Fibroblast of skin of right biceps (primary cell): ENCODE measurements around the gene TMEM273.
A peak's percentile ranks its signal among the peaks of the same experiment; 100 is the strongest.

ENCODE experiments used
- DNase-seq: peaks from one replicate; pipeline ENCODE4 v3.0.0-alpha.2; 2013

The TMEM273 gene, protein sequence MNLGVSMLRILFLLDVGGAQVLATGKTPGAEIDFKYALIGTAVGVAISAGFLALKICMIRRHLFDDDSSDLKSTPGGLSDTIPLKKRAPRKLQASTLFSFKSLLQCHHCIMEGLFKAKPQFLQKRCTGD

DNA sequence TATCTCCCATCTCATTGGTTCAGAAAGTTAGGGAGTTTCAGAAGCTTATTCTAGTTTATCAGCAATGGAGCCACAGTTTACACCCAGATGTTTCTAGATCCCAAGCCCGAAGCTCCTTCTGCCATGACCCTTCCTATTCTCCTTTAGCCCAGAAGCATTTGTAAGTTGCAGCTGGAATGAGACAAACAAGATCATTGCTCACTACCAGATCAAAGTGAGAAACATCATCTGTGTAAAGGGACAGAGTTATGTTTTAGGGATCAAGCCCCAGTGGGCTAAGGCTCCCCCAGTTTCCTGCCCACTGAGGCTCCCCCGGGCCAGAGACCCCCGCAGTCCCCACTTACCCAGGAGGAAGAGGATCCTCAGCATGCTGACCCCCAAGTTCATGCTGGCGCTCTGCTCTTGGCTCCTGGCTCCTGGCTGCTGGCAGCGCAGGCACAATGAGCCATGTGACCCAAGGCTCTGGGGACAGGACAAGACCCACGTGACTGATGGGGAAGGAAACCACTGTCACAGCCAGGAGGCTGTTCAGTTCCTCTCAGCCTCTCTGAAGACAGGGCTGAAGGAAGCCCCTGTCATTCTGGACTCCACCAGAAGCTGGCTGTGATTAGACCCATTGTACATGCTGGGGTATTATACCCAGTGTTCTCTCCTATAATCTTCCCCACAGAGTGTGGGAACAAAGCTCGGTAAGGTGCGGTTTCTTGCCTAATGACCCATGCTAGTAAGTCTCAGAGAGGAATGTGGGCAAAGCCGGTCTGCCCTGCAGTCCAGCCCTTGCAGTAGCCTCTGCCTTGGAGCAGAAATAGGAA lies at the start of gene TMEM273:
TMEM273 (minus strand) TSS at position 442 of the 812 bp plus-strand sequence; CDS start at position 387, 55 bp downstream.
- no peak for DNase-seq

DNA sequence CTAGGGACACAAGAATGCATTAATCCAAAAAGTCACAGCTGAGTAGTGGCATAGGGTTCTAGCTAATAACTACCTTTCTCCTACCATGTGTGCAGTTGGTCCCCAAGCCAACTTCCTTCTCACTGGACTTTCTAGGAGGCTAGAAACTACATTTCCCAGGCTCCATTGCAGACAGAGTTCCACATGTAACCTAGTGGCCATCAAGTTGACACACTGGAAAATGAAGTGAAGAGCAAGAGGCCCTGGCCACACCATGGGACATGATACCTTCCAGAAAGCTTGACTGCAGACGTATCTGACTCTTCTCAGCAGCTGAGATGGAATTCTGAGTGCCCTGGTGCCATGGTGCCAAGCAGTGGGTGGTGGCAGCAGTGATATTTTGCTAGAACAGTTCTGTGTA lies 49.8 kb upstream of the TMEM273 start:
- DNase-seq: no peak

DNA sequence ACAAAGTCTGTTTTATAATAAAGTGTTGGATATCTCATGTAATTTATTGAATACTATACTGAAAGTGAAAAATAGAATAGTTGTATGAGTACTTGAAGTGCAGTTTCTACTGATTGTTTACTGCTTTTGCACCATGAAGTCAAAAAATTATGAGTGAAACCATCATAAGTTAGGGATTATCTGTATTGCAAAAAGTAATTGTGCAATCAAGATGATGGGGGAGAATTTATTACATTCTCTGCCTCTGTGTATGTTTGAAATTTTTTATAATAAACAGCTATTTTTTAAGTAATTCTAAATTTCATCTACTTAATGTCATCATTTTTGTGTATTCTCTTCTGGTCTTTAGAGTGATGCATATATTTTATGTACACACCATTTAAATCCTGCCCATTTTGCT lies 47.2 kb upstream of the TMEM273 start:
- DNase-seq: no peak

DNA sequence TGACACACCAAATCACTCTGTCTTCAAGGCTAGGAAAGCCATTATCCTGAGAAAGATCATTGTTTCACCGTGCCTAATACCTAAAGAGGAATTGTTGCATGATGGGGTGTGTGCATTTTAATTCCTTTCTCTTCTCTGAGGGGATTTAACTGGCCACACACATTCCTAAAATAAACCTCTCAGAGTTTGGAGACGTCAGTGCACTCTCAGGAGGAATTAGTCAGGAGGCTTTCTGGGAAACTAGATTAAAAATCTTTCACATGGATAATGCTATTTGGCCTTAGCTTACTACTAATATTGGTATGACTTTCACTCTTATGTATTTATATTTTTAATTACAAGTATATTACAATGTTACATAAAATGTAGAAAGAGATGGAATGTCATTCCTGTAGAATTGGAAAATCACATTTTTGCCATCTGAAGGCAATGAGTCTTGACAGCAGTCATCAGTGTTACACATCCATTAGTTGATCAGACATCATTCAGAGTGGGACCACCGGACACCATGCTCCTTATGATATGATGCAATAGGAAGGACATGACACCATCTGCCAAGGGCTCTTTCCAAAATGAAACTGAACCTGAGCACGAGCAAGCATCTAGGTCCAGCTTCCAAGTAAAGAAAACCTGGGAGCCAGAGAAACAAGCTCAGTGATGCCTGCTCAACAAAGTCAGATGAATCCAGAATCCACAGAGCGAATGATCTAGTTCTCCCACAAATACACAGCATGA lies 43.1 kb upstream of the TMEM273 start:
- peak; percentile 34 for DNase-seq

DNA sequence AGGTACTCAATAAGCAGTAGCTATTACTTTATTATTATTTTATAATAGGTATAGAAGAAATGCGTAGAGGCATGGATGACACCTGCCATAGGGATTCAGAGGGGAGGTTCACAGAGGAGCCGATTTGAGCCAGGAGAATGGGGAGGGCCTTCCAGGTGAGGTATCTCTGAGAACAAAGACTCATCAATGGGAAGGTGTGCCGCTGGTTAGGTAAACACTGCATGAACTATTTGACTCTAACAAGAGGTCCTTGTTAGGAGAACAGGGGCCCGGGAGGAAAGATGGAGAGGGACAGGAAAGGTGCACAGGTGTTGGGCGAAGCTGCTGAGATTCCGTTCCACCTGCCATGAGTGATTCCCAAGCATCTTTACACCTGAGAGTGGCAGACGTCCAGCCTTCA lies 41.8 kb upstream of the TMEM273 start:
- no peak for DNase-seq

DNA sequence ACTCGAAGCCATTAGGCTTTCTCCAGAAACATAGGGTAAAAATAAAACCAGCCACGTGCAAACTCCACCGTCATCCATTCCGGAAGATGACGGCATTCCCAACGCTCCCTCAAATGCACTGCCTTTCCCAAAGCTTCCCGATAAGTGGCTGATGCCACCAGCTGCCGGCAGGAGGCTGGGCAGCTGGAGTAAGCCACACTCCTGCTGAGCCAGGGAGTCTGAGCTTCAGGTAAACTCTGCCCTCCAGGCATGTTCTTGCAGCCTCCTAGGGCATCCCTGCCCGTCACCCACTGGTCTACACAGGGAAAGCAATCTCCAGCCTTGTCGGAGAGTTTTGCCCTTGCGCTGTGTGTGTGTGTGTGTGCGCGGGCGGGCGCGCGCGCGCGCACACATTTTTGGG lies 40.5 kb upstream of the TMEM273 start:
- DNase-seq: no peak

DNA sequence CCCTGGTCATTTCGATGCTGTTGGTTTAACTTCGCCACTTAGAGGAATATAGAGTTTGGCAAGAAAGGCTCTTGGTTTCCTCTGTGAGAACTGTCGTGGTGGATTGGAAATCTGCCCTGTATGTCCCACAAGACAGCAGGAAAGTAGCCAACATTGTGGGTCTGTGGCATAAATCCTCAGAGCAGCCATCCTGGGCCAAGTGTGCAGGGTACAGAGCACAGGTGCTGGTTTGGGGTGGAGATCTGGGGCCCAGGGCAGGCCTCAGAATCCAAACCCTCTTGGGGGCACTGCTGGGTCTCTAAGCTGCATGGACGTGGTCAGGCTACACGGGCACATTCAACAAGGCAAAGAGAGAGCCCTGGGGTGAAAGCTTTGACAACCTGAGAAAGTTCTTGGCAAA lies 39.2 kb upstream of the TMEM273 start:
- no peak for DNase-seq

DNA sequence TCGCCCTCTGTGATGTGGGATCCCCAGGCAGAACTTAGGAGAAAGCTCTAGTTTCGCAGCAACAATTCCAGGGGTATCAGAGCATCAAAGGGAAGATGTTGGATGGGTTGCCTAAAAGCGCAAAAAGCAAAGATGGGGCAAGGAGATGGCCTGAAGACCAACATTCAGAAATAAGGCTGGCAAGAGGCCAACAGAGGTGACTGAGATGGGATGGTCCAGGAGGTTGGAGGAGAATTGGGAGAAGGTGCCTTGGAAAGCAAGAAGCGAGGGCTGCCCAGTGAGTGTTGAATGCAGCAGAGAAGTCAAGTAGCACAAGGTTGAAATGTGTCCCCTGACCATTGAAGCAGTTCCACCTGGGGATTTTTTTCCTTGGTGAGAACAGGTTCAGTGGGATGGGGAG lies 38.4 kb upstream of the TMEM273 start:
- no peak for DNase-seq

DNA sequence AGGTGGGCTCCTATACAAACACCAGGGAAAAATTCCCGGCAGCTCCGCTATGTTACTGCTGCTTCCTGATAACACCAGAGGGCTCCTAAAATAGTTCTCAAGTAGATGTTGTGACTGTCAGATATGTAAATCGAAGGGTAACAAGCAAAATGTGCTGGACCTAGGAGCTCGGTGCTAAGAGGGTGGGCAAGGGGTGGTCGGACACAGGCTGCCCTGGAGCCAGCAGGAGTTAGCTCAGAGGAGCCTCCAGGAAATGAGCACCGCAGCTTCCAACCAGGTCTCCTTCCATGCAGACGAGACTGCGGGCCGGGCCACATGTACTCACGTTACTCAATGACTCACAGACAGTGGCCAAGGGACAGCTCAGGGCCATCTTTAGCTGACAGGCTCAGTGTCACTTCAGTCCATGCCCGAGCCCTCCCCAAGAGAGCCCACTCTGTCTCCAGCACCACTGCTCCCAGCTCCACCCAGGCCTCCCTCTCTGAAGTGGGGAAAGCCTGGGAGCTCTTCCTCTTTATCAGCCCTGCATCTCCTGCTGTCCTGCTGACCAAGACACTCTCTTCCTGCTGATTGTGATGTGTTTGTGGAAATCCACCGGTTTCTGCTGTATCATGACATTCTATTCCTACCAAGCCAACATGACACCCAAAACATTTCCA lies 37.2 kb upstream of the TMEM273 start:
- no peak for DNase-seq

DNA sequence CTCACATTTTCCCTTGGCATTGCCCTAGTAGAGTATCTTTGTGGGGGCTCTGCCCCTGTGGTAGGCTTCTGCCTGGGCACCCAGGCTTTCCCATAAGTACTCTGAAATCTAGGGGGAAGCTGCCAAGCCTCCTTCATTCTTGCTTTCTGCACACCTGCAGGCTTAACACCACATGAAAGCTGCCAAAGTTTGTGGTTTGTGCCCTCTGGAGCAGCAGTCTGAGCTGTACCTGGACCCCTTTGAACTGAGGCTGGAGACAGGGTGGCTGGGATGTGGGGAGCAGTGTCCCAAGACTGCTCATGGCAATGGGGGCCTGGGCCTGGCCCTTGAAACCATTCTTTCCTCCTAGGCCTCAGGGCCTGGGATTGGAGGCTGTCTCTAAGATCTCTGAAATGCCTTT lies 35.0 kb upstream of the TMEM273 start:
- DNase-seq: no peak

DNA sequence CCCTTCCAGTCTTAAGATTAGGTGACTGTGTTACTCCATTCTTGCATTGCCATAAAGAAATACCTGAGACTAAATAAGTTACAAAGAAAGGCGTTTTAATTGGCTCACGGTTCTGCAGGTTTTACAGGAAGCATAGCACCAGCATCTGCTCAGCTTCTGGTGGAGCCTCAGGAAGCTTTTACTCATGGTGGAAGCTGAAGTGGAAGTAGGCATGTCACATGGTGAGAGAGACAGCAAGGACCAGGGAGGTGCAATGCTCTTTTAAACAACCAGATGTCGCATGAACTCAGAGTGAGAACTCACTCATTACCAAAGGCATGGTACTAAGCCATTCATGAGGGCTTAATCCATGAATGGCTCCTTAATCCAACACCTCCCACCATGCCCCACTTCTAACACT lies 34.0 kb upstream of the TMEM273 start:
- DNase-seq: no peak

DNA sequence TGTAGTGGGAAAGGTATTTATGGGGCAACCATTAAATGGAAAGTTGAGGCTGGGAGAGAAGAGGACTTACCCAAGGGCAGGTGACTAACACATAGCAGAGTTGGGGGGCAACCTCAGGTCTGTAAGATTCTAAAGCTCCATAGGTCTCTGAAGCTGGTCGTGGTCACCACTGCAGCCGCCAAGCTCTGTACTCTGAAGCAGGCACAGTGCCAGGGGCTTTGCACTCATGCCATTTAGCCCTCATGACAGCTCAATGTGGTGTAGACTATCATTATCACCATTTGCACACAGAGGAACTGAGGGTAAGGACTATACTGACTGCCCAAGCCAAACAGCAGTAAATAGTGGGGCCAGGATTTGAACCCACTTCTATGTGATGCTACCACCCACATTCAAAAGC lies 32.5 kb upstream of the TMEM273 start:
- DNase-seq: peak; percentile 14

DNA sequence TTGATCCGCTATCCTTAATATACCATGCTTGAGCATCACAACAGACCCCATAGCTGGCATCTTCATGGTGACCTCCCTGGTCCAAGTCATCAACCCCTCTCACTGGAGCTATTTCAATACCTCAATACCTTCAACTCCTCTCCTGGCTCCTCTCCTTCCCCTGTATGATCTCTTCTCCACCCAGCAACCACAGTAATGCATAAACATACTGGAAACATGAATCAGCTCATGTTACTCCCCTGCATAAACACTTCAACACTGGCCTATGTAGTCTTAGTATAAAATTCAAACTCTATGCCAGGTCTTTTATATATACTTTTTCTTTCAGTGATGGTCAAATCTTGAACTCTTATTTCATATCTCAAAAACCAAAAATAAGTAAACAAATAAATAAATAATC lies 31.8 kb upstream of the TMEM273 start:
- peak; percentile 57 for DNase-seq

DNA sequence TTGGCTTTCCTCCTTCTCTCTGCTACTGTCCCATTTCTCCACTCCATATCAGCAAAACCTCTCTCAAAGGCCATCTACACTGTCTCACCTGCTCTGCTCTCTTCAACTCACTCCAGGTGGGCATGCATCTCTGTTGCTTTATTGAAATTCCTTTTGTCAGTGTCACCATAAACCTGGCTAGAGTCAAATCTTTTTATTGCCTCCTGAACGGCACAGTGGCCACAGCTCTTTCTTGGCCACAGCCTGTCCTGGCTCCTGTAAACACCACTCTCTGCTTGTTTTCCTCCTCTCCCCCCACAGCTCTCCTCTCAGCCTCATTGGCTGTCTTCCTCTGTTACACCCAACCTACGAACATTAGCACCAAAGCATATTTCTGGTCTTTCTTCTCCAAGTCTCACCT lies 31.1 kb upstream of the TMEM273 start:
- no peak for DNase-seq

DNA sequence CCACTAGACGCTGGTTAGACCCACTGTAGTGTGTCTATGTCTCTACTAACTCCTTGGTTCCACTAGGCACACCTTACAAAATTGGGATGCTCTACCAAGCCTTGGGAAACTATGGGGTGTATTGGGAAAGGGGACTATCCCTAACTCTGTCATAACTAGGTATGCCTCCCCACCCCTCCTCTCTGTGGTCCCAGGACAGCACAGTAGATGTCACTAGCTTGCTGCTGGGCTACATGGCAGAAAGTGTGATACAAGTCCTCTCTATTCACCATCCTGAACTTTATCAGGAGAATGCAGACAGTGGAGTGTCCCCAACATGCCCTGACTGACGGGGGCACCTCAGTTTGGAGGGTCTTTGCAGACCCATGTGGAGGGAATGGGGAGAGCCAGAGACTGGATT lies 30.3 kb upstream of the TMEM273 start:
- DNase-seq: no peak

DNA sequence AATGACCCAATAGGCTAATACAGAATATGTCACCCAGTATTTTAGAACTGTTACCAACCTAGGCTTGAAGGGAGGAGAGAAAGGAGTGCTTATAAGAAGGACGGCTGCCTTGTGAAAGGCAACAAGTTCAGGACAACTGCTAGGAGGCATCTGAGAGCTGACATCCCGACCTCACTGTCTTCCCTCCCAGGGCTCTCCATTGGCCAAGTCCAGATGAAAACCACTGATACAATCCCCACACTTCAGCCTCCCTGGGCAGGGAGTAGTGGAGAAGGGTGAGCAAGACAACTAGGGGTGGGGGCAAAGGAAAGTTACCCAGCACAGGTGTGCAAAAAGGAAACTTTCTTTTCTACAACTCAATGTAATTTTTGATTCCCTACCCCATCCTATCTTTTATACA lies 29.5 kb upstream of the TMEM273 start:
- DNase-seq: no peak

DNA sequence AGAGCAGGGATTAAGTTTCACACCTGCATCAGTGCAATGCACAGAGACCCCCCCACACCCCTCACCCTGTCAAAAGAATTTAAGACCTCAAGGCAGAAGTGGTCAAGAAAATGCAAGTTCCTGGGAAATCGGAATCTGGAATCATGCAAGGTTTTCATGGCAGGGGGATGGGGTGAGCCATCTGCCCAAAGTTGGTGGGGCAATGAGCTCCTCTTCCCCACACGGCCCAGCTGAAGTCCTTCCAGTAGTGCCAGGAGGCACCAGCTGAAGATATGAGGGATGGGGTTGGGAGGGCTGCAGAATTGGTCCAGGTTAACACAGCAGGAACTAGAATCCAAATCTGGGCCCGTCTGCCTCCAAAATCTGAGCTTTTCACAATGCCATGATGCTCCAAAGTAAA lies 25.0 kb upstream of the TMEM273 start:
- DNase-seq: no peak

DNA sequence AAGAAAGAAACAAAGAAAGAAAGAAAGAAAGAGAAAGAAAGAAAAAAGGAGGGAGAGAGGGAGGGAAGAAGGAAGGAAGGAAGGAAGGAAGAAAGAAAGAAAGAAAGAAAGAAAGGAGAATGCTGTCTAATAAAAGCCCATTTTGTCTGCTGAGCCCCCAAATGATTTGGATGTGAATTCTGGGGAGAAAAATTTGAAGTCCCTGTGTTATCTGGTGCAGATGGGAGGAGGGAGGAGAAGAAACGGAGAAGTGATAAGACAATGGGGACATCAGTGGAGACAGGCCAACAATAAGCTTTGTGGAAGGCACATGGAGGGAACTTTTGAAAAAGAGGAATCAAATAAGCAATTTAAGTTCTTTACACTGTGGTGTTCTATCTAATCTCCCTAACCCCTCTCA lies 24.6 kb upstream of the TMEM273 start:
- no peak for DNase-seq

DNA sequence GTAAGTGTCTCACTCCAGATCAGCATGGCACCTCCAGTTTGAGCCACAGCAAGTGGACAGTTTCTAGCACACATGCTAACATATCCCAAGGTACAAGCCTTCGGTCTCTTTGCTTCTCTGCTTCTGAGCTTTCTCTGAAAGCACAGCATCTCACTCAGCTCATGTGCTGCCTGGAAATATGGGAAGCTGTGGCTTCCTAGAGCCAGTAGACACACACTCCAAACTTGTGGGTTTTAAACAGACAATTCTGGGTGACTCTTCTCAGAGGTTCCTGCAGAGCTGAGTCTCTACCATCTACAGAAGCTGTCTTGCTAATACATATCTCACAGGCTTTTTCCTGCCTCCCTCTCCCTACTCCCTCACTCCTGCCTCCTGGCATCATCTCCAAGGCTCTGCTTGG lies 23.9 kb upstream of the TMEM273 start:
- no peak for DNase-seq

DNA sequence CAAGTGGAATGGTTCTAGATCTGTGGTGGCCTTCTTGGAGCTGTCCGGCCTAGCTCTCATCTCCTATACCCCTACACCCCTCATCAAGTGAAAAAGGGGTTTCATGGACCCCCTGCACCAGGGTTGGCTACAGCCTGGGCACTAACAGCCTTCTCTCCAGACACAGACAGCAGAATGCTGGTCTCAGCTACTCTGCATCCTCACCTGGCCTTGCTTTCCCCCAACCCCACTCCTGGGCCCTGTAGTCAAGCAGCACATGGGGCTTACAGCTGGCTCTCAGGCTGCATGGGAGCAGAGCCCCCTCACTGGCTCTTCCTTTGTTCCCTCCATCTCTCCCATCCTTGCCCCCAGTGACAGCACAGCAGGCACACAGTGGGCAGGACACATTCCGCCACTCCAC lies 20.8 kb upstream of the TMEM273 start:
- DNase-seq: no peak

DNA sequence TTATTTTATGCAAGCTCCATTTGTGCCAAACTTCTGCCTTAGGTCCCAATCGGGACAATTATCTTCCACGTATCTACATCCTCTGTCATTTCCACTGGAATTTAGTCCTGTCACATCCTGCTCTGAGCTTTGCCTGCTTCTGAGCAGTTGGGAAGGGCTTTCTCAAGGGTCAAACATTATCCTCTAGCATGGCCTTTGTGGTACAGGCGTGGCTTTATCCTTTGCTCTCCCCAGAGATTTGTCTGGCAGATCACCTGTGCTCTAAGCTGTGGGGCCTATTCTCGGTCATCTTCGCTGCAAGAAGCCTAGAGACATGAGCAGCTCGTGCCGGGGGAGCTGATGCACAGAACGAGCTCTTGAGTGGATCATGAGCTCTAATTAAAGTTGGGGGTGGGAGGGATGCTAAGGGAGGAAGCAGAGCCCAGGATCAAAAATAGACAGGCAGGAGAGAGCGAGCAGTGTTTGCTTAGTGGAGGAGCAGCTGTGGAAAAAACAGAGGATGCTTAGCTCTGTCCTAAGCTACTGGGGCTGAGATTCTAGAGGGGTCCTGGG lies 19.8 kb upstream of the TMEM273 start:
- no peak for DNase-seq

DNA sequence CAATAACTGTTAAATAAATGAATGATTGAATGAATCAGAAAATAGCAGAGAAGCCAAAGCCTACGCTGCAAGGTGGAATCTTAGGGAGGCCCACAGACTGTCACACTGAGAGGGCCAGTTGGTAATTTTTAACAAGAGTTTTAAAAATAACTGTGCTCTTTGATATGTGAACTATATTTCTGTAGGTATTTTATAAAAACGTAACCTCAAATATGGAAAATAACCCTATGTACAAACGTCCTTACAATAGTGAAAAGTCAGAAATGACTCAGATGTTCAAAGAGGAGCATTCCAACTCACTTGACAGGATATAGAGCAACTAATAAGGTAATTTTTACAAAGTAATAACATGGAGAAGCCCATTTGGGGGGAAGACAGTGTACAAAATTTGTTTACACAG lies 18.9 kb upstream of the TMEM273 start:
- DNase-seq: no peak

DNA sequence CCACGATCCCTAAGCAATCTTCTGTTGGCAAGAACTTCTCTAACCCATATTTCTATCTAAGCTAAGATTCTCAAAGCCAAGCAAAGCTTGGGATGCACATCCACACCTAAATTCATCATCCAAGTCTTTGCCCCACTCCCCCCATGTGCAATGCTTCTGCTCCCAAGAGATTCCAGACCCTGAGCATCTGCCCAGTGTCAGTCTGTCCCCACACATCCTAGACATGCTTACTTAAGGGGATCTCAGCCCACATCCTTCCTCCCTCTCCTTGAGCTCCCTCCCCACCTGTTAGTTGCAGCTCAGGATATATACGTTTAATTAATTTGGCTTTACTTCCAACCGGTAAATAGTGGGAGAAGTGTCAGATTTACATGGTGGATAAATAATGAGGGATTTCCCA lies 17.0 kb upstream of the TMEM273 start:
- DNase-seq: no peak
